A549 (cell line): Measurements from ENCODE around the gene FKBP2. TPM values are rescaled to one million over a fixed set of nuclear protein-coding genes. Genes with fewer than 3 reads are reported as not detected.
A peak's percentile ranks its signal among the peaks of the same experiment; 100 is the strongest.

Source experiments
- ATAC-seq, 2 experiments: fragments of 200-7000 bp in 1 of 2; fragments of >200 bp in 1 of 2; cut with Nextera tagmentation in 1 of 2; cut with Tn5 transposase in 1 of 2; 3 replicates each; pipeline versions ENCODE4 v1.8.0 to v1.9.1; 2018 to 2020; ENCODE audit warnings: mild to moderate bottlenecking in 1 of 2, moderate library complexity in 1 of 2
- CTCF ChIA-PET: fragments of 300-600 bp; sonication (Branson Sonifier 250); formaldehyde crosslinking; extraction: SDS; loops from one replicate; lab custom pipeline; 2021; ENCODE audit warnings: antibody characterized with exemption, inconsistent platforms; lab: Yijun Ruan, JAX
- POLR2A ChIA-PET: fragments of 350-600 bp; formaldehyde crosslinking; extraction: SDS; loops from one replicate; lab custom pipeline; 2021; ENCODE audit warnings: antibody characterized with exemption, inconsistent platforms; lab: Yijun Ruan, JAX
- DNase-seq, 2 experiments: peaks; one replicate each; pipeline versions ENCODE4 v3.0.0 to v3.0.0-alpha.2; 2011 to 2016; ENCODE audit warnings: low read depth in 1 of 2, low spot score in 1 of 2
- FAIRE-seq: peaks from 2 replicates; lab custom pipeline; 2011; peaks lifted over from hg19 to GRCh38; lab: Jason Lieb, UNC
- H3K27ac ChIP-seq, 2 experiments: fragments of >200 bp; sonication (Bioruptor Twin); formaldehyde crosslinking; 3 replicates each; pipeline ENCODE4 v1.5.1; 2016 to 2017
- H3K4me1 ChIP-seq: fragments of >200 bp; sonication (Bioruptor Twin); formaldehyde crosslinking; 3 replicates; pipeline ENCODE4 v1.6.1; 2016
- H3K4me2 ChIP-seq: fragments of >200 bp; sonication (Bioruptor Twin); formaldehyde crosslinking; 3 replicates; pipeline ENCODE4 v1.6.1; 2016
- H3K4me3 ChIP-seq: fragments of >200 bp; sonication (Bioruptor Twin); formaldehyde crosslinking; 3 replicates; pipeline ENCODE4 v1.5.1; 2016
- H3K9me3 ChIP-seq: fragments of >200 bp; sonication (Bioruptor Twin); formaldehyde crosslinking; 3 replicates; pipeline ENCODE4 v1.6.1; 2016
- ATOH8 ChIP-seq: fragments of 250-450 bp; sonication (Bioruptor Pico); IDR thresholded peaks from 2 replicates; pipeline ENCODE4 v1.5.0; 2020; ENCODE audit warnings: low read depth, mild to moderate bottlenecking, moderate library complexity
- BHLHE40 ChIP-seq: IDR thresholded peaks from 2 replicates; pipeline ENCODE4 v1.6.1; 2012; ENCODE audit warnings: low read depth, low read length, inconsistent platforms
- CBX2 ChIP-seq: fragments of 200-600 bp; sonication (generic); IDR thresholded peaks from 2 replicates; pipeline ENCODE4 v1.6.1; 2016; ENCODE audit warnings: low read depth, mild to moderate bottlenecking, borderline replicate concordance
- CEBPB ChIP-seq, 2 experiments: fragments of >200 bp in 1 of 2; sonication (Bioruptor Twin) in 1 of 2; formaldehyde crosslinking in 1 of 2; IDR thresholded peaks; 2 replicates each; pipeline ENCODE4 v1.6.1; 2012 to 2016
- E2F6 ChIP-seq: IDR thresholded peaks from 2 replicates; pipeline ENCODE4 v1.6.1; 2012; ENCODE audit warnings: low read depth, borderline replicate concordance
- FOSL2 ChIP-seq, 2 experiments: fragments of 450-650 bp in 1 of 2; fragments of >200 bp in 1 of 2; sonication (Bioruptor Twin) in 1 of 2; formaldehyde crosslinking; IDR thresholded peaks; 2 replicates each; pipeline versions ENCODE4 v1.5.0 to v1.6.1; 2016 to 2020; ENCODE audit warnings: mild to moderate bottlenecking in 1 of 2, moderate library complexity in 1 of 2
- GATA3 ChIP-seq: IDR thresholded peaks from 2 replicates; pipeline ENCODE4 v1.6.1; 2012; ENCODE audit warnings: borderline replicate concordance
- HES2 ChIP-seq: fragments of >200 bp; sonication (Bioruptor Twin); formaldehyde crosslinking; IDR thresholded peaks from 2 replicates; pipeline ENCODE4 v1.6.1; 2016
- HEYL ChIP-seq: fragments of 250-450 bp; sonication (Bioruptor Pico); IDR thresholded peaks from 2 replicates; pipeline ENCODE4 v1.8.0; 2021; ENCODE audit warnings: mild to moderate bottlenecking, moderate library complexity
- HMGXB4 ChIP-seq: fragments of 250-450 bp; sonication (Bioruptor Pico); IDR thresholded peaks from 2 replicates; pipeline ENCODE4 v1.5.0; 2021; ENCODE audit warnings: mild to moderate bottlenecking, moderate library complexity, borderline replicate concordance
- HOXA7 ChIP-seq: fragments of 250-450 bp; sonication (Bioruptor Pico); IDR thresholded peaks from 2 replicates; pipeline ENCODE4 v1.5.0; 2020; ENCODE audit warnings: mild to moderate bottlenecking, moderate library complexity
- HOXB5 ChIP-seq: fragments of 250-450 bp; sonication (Bioruptor Pico); IDR thresholded peaks from 2 replicates; pipeline ENCODE4 v1.5.0; 2020; ENCODE audit warnings: mild to moderate bottlenecking, moderate library complexity
- KDM1A ChIP-seq: fragments of 200-600 bp; sonication (generic); IDR thresholded peaks from 2 replicates; pipeline ENCODE4 v1.6.1; 2016; ENCODE audit warnings: low read depth, mild to moderate bottlenecking
- KDM5A ChIP-seq: fragments of 200-600 bp; sonication (generic); IDR thresholded peaks from 2 replicates; pipeline ENCODE4 v1.6.1; 2016; ENCODE audit warnings: antibody characterized with exemption, mild to moderate bottlenecking
- MAX ChIP-seq: IDR thresholded peaks from 2 replicates; pipeline ENCODE4 v1.6.1; 2012
- MYC ChIP-seq: IDR thresholded peaks from 2 replicates; pipeline ENCODE4 v1.6.1; 2012; ENCODE audit warnings: mild to moderate bottlenecking, inconsistent platforms, low read length, improper control_type of control experiment, borderline replicate concordance
- NPAS2 ChIP-seq: fragments of 250-450 bp; sonication (Bioruptor Pico); IDR thresholded peaks from 2 replicates; pipeline ENCODE4 v1.8.0; 2022; ENCODE audit warnings: mild to moderate bottlenecking, moderate library complexity, borderline replicate concordance
- NR3C1 ChIP-seq: fragments of >200 bp; sonication (Bioruptor Twin); formaldehyde crosslinking; IDR thresholded peaks from 3 replicates; pipeline ENCODE4 v1.6.1; 2017
- POLR2A ChIP-seq: IDR thresholded peaks from 2 replicates; pipeline ENCODE4 v1.6.1; 2012; ENCODE audit warnings: mild to moderate bottlenecking, low read length
- RAD21 ChIP-seq, 2 experiments: fragments of >200 bp in 1 of 2; sonication (Bioruptor Twin) in 1 of 2; formaldehyde crosslinking in 1 of 2; IDR thresholded peaks in 1 of 2; conservative IDR thresholded peaks in 1 of 2; 2 replicates in 1 of 2; 3 replicates in 1 of 2; pipeline ENCODE4 v1.6.1; 2012 to 2018; ENCODE audit warnings: inconsistent platforms in 1 of 2
- REST ChIP-seq: fragments of 200-600 bp; sonication (generic); IDR thresholded peaks from 2 replicates; pipeline ENCODE4 v1.6.1; 2016; ENCODE audit warnings: antibody characterized with exemption, mild to moderate bottlenecking, moderate library complexity
- RFX5 ChIP-seq: fragments of 450-650 bp; IDR thresholded peaks from 2 replicates; pipeline ENCODE4 v1.7.1; 2014; ENCODE audit warnings: antibody characterized with exemption, mild to moderate bottlenecking, moderate library complexity
- SMC3 ChIP-seq: fragments of >200 bp; sonication (Bioruptor Twin); formaldehyde crosslinking; IDR thresholded peaks from 3 replicates; pipeline ENCODE4 v1.6.1; 2018; ENCODE audit warnings: inconsistent platforms
- ZC3H11A ChIP-seq: fragments of 450-650 bp; IDR thresholded peaks from 2 replicates; pipeline ENCODE4 v1.6.1; 2014; ENCODE audit warnings: antibody characterized with exemption, mild to moderate bottlenecking
- ZFP36 ChIP-seq: fragments of 450-650 bp; IDR thresholded peaks from 2 replicates; pipeline ENCODE4 v1.6.1; 2014; ENCODE audit warnings: borderline replicate concordance; ENCODE audit not compliant: partially characterized antibody
- WGBS: methylation state at CpG from one replicate; pipeline ENCODE4 v1.1.6; 2017; ENCODE audit errors: missing lambda C conversion rate; 5-methylcytosine and 5-hydroxymethylcytosine counted together
- polyA plus RNA-seq, 4 experiments: library from polyadenylated mRNA; depleted of rRNA in 3 of 4; stranded (reverse); fragments of >200 nt; fragmentation: RNase III in 1 of 4; extraction: RNeasy Plus Mini Kit Qiagen cat#74134 plus additional on column Dnase treatment in 1 of 4; gene quantifications; 2 replicates in 3 of 4; 3 replicates in 1 of 4; pipeline ENCODE4 v1.2.3, GENCODE V29; 2011 to 2017

Gene FKBP2
- polyA plus RNA-seq, 2 of the 4 experiments (the other 2 are of a cell fraction) = 40.5 to 131 TPM

GRCh38 chr11:64204080-64204440 is 36.8 kb upstream of the FKBP2 start:
- ATAC-seq = no peak
- whole genome bisulfite sequencing = 90% methylated on average over 16 of the region's 16 CpGs
- H3K27ac ChIP-seq = no peak overlapping the region
- no peak for DNase-seq
- ChIA-PET CTCF (interaction anchor here (0.7 to 20.3 kb wide), 18 partner anchors 9 to 141 kb away, joined by 3 to 254 read pairs (median 7); partner anchors contain the start of genes CATSPERZ, DNAJC4, FKBP2 and NUDT22), POLR2A (interaction anchor here (0.9 to 3.0 kb wide), 6 partner anchors 19 to 100 kb away, joined by 3 to 18 read pairs (median 3); partner anchors contain the start of genes FKBP2 and STIP1)
- H3K4me2 ChIP-seq = no peak overlapping the region
- H3K4me3 ChIP-seq = no peak overlapping the region
- H3K4me1 ChIP-seq = peaks cover 9% of the 10 kb centered on the region; the same call in 1 of the 3 replicates
- no peaks in the 10 kb centered on the region for H3K9me3 ChIP-seq
- no peak for FAIRE-seq
- TF ChIP-seq RAD21 (conservative IDR thresholded peaks at IDR 0.05 in 1 of 2, IDR thresholded peaks at IDR 0.05 in 1 of 2) = no peak
- no peak for TF ChIP-seq POLR2A
- no peak for TF ChIP-seq FOSL2 (IDR thresholded peaks at IDR 0.05)
- TF ChIP-seq FOSL2 (CRISPR knock-in tag; IDR thresholded peaks at IDR 0.05) = no peak
- TF ChIP-seq ZFP36 = no peak
- TF ChIP-seq HMGXB4 = no peak
- TF ChIP-seq SMC3 = no peak
- no peak for TF ChIP-seq KDM1A
- TF ChIP-seq NPAS2 = no peak
- TF ChIP-seq RFX5 = no peak
- TF ChIP-seq BHLHE40 = no peak
- TF ChIP-seq, all 56 proteins: peak for 0

- H3K9me3 ChIP-seq = no peaks in the 10 kb centered on the region
- ATAC-seq (peak; percentile 55 to 83), DNase-seq (peak; percentile 89 to 94), FAIRE-seq (no peak)
- POLR2A ChIA-PET = interaction anchor here (0.9 to 3.0 kb wide), 7 partner anchors 19 to 100 kb away, joined by 3 to 18 read pairs (median 3); partner anchors contain the start of genes FKBP2, NUDT22, STIP1 and TRPT1
- no peak overlapping the region for H3K4me2 ChIP-seq
- WGBS = 53% methylated on average over 7 of the region's 7 CpGs
- peaks cover 9% of the 10 kb centered on the region; the same call in 1 of the 3 replicates for H3K4me1 ChIP-seq
- H3K27ac ChIP-seq = no peak overlapping the region
- no peak overlapping the region for H3K4me3 ChIP-seq
- CTCF ChIA-PET = interaction anchor here (0.7 to 20.3 kb wide), 19 partner anchors 9 to 1341 kb away, joined by 3 to 254 read pairs (median 6); partner anchors contain the start of genes CATSPERZ, DNAJC4, FKBP2 and NUDT22
- TF ChIP-seq REST (no peak), HOXA7 (CRISPR knock-in tag) (no peak), MAX (no peak), ATOH8 (CRISPR knock-in tag) (no peak), HOXB5 (no peak), FOSL2 (IDR thresholded peaks at IDR 0.05) (no peak), FOSL2 (CRISPR knock-in tag; IDR thresholded peaks at IDR 0.05) (no peak), GATA3 (no peak), HEYL (no peak), CBX2 (no peak), KDM5A (no peak), POLR2A (no peak), KDM1A (no peak), NR3C1 (no peak), ZC3H11A (no peak), MYC (no peak), CEBPB (IDR thresholded peaks at IDR 0.05) (no peak), E2F6 (no peak), RAD21 (conservative IDR thresholded peaks at IDR 0.05 in 1 of 2, IDR thresholded peaks at IDR 0.05 in 1 of 2) (peak; percentile 62 to 80), HMGXB4 (no peak), HES2 (no peak)
Measured at GRCh38 chr11:64204464-64204989, 36.4 kb upstream of the FKBP2 start.
